Activated B cell treated with CpG ODN at 0.5 μM for 24 hours (primary cell): ENCODE data around the gene APBB2. TPM values are rescaled to one million over a fixed set of nuclear protein-coding genes. Genes with fewer than 3 reads are reported as not detected.
"Not testable (repeated sequence)": the region's sequence is repeated elsewhere in the genome, so short reads cannot be mapped to it uniquely, and the experiment has no call there.

Experiments used
- ATAC-seq: fragments of 200-7000 bp; cut with Tn5 transposase; one replicate; pipeline ENCODE4 v1.10.0; 2021; ENCODE audit warnings: low read depth, mild to moderate bottlenecking, moderate library complexity
- CTCF ChIA-PET: fragments of 350-600 bp; sonication (Branson Sonifier 250); formaldehyde crosslinking; loops from one replicate; lab custom pipeline; 2021; ENCODE audit warnings: antibody characterized with exemption; lab: Charles Lee
- POLR2A ChIA-PET: fragments of 350-600 bp; sonication (Branson Sonifier 250); formaldehyde crosslinking; loops from one replicate; lab custom pipeline; 2021; ENCODE audit warnings: antibody characterized with exemption; lab: Charles Lee
- DNase-seq: peaks from one replicate; pipeline ENCODE4 v3.0.0; 2022
- H3K27ac Mint-ChIP-seq: one replicate; pipeline ENCODE4 v1.8.0; 2020; ENCODE audit warnings: mixed read lengths
- H3K27me3 Mint-ChIP-seq: one replicate; pipeline ENCODE4 v1.8.0; 2021; ENCODE audit warnings: mixed read lengths
- H3K36me3 Mint-ChIP-seq: one replicate; pipeline ENCODE4 v1.8.0; 2021; ENCODE audit warnings: low read depth, mixed read lengths
- H3K4me1 Mint-ChIP-seq: one replicate; pipeline ENCODE4 v1.8.0; 2021; ENCODE audit warnings: mixed read lengths
- H3K4me3 Mint-ChIP-seq: one replicate; pipeline ENCODE4 v1.8.0; 2020; ENCODE audit warnings: mild to moderate bottlenecking, mixed read lengths
- H3K9me3 Mint-ChIP-seq: one replicate; pipeline ENCODE4 v1.8.0; 2020; ENCODE audit warnings: mixed read lengths
- intact Hi-C: fragments of 100-400 bp; cut with micrococcal nuclease; formaldehyde crosslinking; loops from one replicate; pipeline ENCODE4 v1.15.1; 2024
- total RNA-seq: library from RNA; stranded (reverse); gene quantifications from 2 replicates; pipeline ENCODE4 v1.2.3, GENCODE V29; 2022
- TF ChIP-seq, protein P1 (sequence below): fragments of 200-600 bp; IDR thresholded peaks from one replicate; pipeline ENCODE4 v1.8.0; 2022; ENCODE audit warnings: antibody characterized with exemption, mild to moderate bottlenecking

Gene APBB2
- total RNA-seq, 1 donor from 2014 or later: 3.7 TPM

DNA sequence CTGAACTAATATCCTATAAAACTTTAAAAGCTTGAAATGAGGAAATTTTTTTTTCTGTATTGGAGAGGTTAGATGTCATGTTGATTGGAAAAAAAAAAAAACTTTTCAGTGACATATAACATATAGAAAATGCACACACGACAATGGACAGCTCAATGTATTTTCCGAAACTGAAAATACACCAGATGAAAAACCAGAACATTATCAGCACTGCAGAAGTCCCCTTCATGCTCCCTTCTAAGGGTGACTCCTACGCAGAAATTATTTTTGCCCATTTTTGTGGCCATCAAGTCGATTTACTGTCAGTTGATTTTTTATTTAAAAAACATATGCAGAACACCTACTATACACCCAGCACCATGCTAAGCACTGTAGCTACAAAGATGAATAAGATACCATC is 148.3 kb downstream of the APBB2 start:
- no peak overlapping the region for H3K4me3 Mint-ChIP-seq
- POLR2A ChIA-PET: no interaction called here
- no peaks in the 10 kb centered on the region for H3K36me3 Mint-ChIP-seq
- DNase-seq (no peak), ATAC-seq (no peak)
- H3K27me3 Mint-ChIP-seq: no peaks in the 10 kb centered on the region
- no peaks in the 10 kb centered on the region for H3K4me1 Mint-ChIP-seq
- intact Hi-C loops: no loop called here
- H3K27ac Mint-ChIP-seq: no peak overlapping the region
- CTCF ChIA-PET: no interaction called here
- no peaks in the 10 kb centered on the region for H3K9me3 Mint-ChIP-seq
- TF ChIP-seq, protein P1, sequence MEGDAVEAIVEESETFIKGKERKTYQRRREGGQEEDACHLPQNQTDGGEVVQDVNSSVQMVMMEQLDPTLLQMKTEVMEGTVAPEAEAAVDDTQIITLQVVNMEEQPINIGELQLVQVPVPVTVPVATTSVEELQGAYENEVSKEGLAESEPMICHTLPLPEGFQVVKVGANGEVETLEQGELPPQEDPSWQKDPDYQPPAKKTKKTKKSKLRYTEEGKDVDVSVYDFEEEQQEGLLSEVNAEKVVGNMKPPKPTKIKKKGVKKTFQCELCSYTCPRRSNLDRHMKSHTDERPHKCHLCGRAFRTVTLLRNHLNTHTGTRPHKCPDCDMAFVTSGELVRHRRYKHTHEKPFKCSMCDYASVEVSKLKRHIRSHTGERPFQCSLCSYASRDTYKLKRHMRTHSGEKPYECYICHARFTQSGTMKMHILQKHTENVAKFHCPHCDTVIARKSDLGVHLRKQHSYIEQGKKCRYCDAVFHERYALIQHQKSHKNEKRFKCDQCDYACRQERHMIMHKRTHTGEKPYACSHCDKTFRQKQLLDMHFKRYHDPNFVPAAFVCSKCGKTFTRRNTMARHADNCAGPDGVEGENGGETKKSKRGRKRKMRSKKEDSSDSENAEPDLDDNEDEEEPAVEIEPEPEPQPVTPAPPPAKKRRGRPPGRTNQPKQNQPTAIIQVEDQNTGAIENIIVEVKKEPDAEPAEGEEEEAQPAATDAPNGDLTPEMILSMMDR: no peak

DNA sequence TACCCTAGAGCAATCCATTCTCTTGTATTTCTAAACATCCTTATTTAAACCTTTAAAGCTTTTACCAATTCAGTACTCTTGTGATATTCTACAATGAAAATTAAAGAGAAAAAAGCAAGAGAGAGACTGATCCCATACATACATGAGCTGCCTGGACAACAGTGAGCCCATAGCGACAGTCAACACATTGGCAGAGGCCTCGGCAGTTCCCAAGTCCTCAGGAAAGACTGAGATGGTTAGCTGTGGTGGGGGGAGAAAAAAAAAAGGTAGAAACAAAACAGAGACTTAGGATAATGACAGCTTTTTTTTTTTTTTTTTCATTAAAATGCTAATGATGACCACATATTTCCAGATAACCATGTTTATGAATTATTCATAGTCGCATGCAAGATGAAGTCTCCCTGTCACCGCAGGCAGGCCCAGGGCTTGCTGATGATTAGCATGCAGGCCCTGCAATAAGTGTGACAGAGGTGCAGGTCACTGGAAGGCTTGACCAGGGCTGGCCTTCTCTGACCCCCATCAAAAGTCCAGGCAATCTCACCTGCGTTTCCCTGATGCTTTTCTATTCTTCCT is 148.8 kb downstream of the APBB2 start:
- Mint-ChIP-seq H3K27me3 (no peaks in the 10 kb centered on the region), H3K36me3 (no peaks in the 10 kb centered on the region), H3K4me1 (no peaks in the 10 kb centered on the region), H3K27ac (no peak overlapping the region), H3K4me3 (no peak overlapping the region), H3K9me3 (no peaks in the 10 kb centered on the region)
- DNase-seq (no peak), ATAC-seq (no peak)
- TF ChIP-seq, protein P1: no peak
- ChIA-PET POLR2A (no interaction called here), CTCF (no interaction called here)
- intact Hi-C loops: no loop called here

DNA sequence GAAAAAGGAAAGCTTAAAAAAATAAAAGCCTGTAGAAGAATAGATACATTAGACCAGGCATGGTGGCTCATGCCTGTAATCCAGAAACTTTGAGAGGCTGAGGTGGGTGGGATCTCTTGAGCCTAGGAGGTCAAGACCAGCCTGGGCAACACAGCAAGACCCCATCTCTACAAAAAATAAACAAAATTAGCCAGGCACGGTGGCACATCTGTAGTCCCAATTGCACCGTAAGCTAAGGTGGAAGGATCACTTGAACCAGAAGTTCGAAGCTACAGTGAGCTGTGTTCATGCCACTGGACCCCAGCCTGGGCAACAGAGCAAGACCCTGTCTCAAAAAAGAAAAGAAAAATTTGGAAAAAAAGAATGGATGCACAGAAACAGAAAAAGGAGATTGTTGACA is 149.4 kb downstream of the APBB2 start:
- H3K9me3 Mint-ChIP-seq: no peaks in the 10 kb centered on the region
- POLR2A ChIA-PET: no interaction called here
- DNase-seq: no peak
- no peak for ATAC-seq
- H3K4me3 Mint-ChIP-seq: no peak overlapping the region
- intact Hi-C loops: no loop called here
- H3K36me3 Mint-ChIP-seq: no peaks in the 10 kb centered on the region
- CTCF ChIA-PET: no interaction called here
- TF ChIP-seq, protein P1: no peak
- no peaks in the 10 kb centered on the region for H3K4me1 Mint-ChIP-seq
- no peaks in the 10 kb centered on the region for H3K27me3 Mint-ChIP-seq
- H3K27ac Mint-ChIP-seq: no peak overlapping the region

DNA sequence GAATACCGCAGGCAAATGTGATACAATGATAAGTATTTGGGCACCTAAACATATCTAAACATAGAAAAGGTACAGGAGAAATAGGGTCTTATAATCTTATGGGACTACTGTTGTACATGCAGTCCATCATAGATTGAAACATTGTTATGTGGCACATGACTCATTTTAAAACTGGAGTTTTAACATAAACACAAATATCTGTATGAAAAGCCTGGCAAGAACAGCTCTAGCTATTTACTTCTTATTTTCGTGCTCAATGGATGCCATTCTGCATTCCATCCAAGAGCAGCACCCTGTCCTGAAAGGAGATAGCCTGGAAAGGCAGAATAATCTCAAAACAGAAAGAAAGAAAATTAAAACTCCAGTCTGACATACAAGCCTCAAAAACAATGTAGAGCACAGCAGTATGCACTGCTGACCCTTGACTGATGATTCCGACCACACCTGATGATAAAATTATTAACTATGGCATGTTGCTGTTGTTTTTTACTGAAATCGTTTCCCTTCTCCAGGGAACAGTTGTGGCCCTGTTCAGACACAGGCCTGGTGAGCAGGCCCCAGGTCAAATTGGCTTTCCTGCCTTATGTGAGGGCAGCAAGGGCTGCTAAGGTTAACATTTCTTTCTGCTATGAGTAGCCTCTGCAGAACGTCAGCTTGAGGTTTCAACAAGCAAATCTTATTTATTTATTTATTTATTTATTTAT is 152.7 kb downstream of the APBB2 start:
- intact Hi-C loops: no loop called here
- Mint-ChIP-seq H3K36me3 (no peaks in the 10 kb centered on the region), H3K9me3 (peaks cover 3% of the 10 kb centered on the region), H3K4me1 (no peaks in the 10 kb centered on the region), H3K27ac (no peak overlapping the region), H3K27me3 (no peaks in the 10 kb centered on the region), H3K4me3 (no peak overlapping the region)
- ChIA-PET CTCF (no interaction called here), POLR2A (no interaction called here)
- TF ChIP-seq, protein P1: no peak
- ATAC-seq: no peak
- DNase-seq: no peak

DNA sequence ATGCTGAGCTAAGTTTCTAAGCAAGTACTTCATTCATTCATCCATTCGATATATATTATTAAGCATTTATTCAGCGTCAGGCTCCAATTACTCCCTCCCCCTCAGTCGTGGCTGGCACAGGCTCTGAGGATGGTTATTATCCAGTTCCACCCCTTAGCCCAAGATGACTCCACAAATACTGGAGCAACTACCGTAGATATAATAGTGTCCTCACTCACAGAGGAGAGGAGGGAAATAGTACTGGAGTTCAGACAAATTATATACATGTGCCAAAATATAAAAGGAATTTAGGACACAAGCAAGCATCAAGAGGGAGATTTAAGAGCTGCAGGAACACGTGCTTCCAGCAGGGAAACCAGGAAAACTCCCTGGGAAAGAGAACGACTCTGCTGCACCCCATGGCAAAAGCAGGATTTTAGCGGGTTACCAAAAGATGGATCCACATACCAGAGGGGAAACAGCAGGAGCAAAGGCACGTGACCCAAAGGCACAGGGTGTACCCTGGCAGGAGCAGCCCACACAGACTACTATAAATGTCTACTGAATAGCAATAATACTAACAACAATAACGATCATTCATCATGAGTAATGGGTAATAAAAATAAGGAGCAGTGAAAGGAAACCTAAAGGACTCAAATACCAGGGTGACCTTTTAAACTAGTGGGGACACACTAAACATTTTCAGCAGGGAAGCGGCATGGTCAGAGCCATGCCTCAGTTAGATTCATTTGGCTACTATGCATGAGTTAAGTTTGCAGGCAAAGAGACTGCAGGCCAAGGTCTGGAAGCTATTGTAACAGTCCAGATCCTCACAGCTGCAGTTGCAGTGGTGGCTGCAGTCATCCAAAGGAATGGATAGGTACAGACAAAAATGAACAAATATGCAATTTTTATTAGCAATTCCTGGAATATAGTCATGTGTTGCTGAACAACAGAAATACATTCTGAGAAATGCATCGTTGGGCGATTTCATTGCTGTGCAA is 153.7 kb downstream of the APBB2 start:
- ATAC-seq: no peak
- intact Hi-C loops: no loop called here
- no peak for DNase-seq
- TF ChIP-seq, protein P1: no peak
- H3K9me3 Mint-ChIP-seq: peaks cover 3% of the 10 kb centered on the region
- H3K27me3 Mint-ChIP-seq: peaks cover 4% of the 10 kb centered on the region
- H3K4me3 Mint-ChIP-seq: no peak overlapping the region
- no peaks in the 10 kb centered on the region for H3K4me1 Mint-ChIP-seq
- no peak overlapping the region for H3K27ac Mint-ChIP-seq
- H3K36me3 Mint-ChIP-seq: no peaks in the 10 kb centered on the region
- ChIA-PET POLR2A (no interaction called here), CTCF (no interaction called here)

DNA sequence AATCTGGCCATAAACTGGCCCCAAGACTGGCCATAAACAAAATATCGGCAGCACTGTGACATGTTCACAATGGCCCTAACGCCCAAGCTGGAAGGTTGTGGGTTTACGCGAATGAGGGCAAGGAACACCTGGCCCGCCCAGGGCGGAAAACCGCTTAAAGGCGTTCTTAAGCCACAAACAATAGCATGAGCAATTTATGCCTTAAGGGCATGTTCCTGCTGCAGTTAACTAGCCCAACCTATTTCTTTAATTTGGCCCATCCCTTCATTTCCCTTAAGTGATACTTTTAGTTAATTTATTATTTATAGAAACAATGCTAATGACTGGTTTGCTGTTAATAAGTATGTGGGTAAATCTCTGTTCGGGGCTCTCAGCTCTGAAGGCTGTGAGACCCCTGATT is 154.9 kb downstream of the APBB2 start:
- ATAC-seq: not testable (repeated sequence)

More for the DNA sequence above, 154.9 kb downstream of the APBB2 start:
- H3K27ac Mint-ChIP-seq, H3K9me3 Mint-ChIP-seq, H3K4me3 Mint-ChIP-seq, CTCF ChIA-PET, H3K27me3 Mint-ChIP-seq, H3K4me1 Mint-ChIP-seq, intact Hi-C loops, POLR2A ChIA-PET, DNase-seq, H3K36me3 Mint-ChIP-seq: not testable (repeated sequence)
